Endodermal cell (in vitro differentiated cells): ENCODE measurements around the gene BARHL1. TPM values are rescaled to one million over a fixed set of nuclear protein-coding genes. Genes with fewer than 3 reads are reported as not detected.
A peak's percentile ranks its signal among the peaks of the same experiment; 100 is the strongest.

Experiments
- DNase-seq: peaks from one replicate; pipeline ENCODE4 v3.0.0-alpha.2; 2017
- H3K27ac ChIP-seq: 2 replicates; pipeline ENCODE4 v1.5.1; 2013; ENCODE audit warnings: mild to moderate bottlenecking, low read depth, low read length, moderate library complexity
- H3K27me3 ChIP-seq: 2 replicates; pipeline ENCODE4 v1.6.1; 2013; ENCODE audit warnings: mild to moderate bottlenecking, low read length, moderate library complexity; ENCODE audit not compliant: insufficient read depth, control insufficient read depth, poor library complexity, severe bottlenecking
- H3K36me3 ChIP-seq: 2 replicates; pipeline ENCODE4 v1.7.0; 2013; ENCODE audit warnings: mild to moderate bottlenecking, low read length, moderate library complexity; ENCODE audit not compliant: control insufficient read depth, insufficient read depth
- H3K4me1 ChIP-seq: one replicate; pipeline ENCODE4 v1.7.0; 2013; ENCODE audit warnings: low read length; ENCODE audit not compliant: control insufficient read depth, insufficient read depth
- H3K4me3 ChIP-seq: 2 replicates; pipeline ENCODE4 v1.5.1; 2013; ENCODE audit warnings: mild to moderate bottlenecking, low read length, moderate library complexity
- H3K9ac ChIP-seq: 2 replicates; pipeline ENCODE4 v1.6.1; 2013; ENCODE audit warnings: mild to moderate bottlenecking, low read length, moderate library complexity; ENCODE audit not compliant: poor library complexity, severe bottlenecking; ENCODE audit errors: extremely low read depth
- H3K9me3 ChIP-seq: 2 replicates; pipeline ENCODE4 v1.6.1; 2013; ENCODE audit warnings: mild to moderate bottlenecking, low read length, moderate library complexity; ENCODE audit not compliant: control insufficient read depth
- H3K27ac Mint-ChIP-seq: 2 replicates; pipeline ENCODE4 v1.8.0; 2020; ENCODE audit warnings: mixed read lengths
- H3K27me3 Mint-ChIP-seq: 2 replicates; pipeline ENCODE4 v1.8.0; 2021; ENCODE audit warnings: mild to moderate bottlenecking, mixed read lengths; ENCODE audit not compliant: insufficient read depth
- H3K36me3 Mint-ChIP-seq: 2 replicates; pipeline ENCODE4 v1.8.0; 2020; ENCODE audit warnings: low read depth, mixed read lengths
- H3K4me1 Mint-ChIP-seq: 2 replicates; pipeline ENCODE4 v1.8.0; 2020; ENCODE audit warnings: mixed read lengths
- H3K4me3 Mint-ChIP-seq: 2 replicates; pipeline ENCODE4 v1.8.0; 2020; ENCODE audit warnings: mild to moderate bottlenecking, moderate library complexity, mixed read lengths
- H3K9me3 Mint-ChIP-seq: 2 replicates; pipeline ENCODE4 v1.8.0; 2020; ENCODE audit warnings: mild to moderate bottlenecking, mixed read lengths
- CTCF ChIP-seq: fragments of 200-600 bp; sonication (generic); conservative IDR thresholded peaks from 2 replicates; pipeline ENCODE4 v1.5.0; 2021; ENCODE audit warnings: antibody characterized with exemption, mild to moderate bottlenecking
- WGBS, 2 experiments: methylation state at CpG; one replicate each; pipeline versions ENCODE4 v1.1.5 to v1.1.7; 2013; ENCODE audit warnings: missing lambda C conversion rate in 2 of 2, mixed read lengths in 1 of 2; ENCODE audit not compliant: insufficient coverage in 1 of 2, insufficient read length in 1 of 2; 5-methylcytosine and 5-hydroxymethylcytosine counted together
- total RNA-seq, 2 donors: library from RNA; stranded (reverse); fragmentation: NEBNext Ultra II Directional in 1 of 2; extraction: Animal tissue kit (Norgen Biotek cat#: 25700) in 1 of 2; gene quantifications; 2 replicates in 1 of 2; 3 replicates in 1 of 2; pipeline ENCODE4 v1.2.1, GENCODE V29; 2021

Gene BARHL1
- total RNA-seq, 2 donors from 2014 or later, result not detected

- DNase-seq, result no peak
- H3K36me3 Mint-ChIP-seq, result peaks cover 75% of the 10 kb centered on the region
These were observed 23.0 kb downstream of the BARHL1 start for GRCh38 chr9:132605387-132605786.

GRCh38 chr9:132606066-132606465 lies 23.7 kb downstream of the BARHL1 start:
- Histone ChIP-seq H3K4me1 (no peaks in the 10 kb centered on the region), H3K27me3 (no peaks in the 10 kb centered on the region), H3K36me3 (peaks cover 91% of the 10 kb centered on the region), H3K9ac (no peak overlapping the region), H3K4me3 (no peak overlapping the region), H3K9me3 (no peaks in the 10 kb centered on the region), H3K27ac (no peak overlapping the region)
- WGBS, 2 experiments, result 94 to 96% methylated on average over 6 of the region's 6 CpGs
- TF ChIP-seq CTCF, result no peak
- Mint-ChIP-seq H3K9me3 (no peaks in the 10 kb centered on the region), H3K27ac (no peak overlapping the region), H3K4me1 (peaks cover 3% of the 10 kb centered on the region), H3K27me3 (no peaks in the 10 kb centered on the region), H3K36me3 (peaks cover 75% of the 10 kb centered on the region), H3K4me3 (no peak overlapping the region)
- DNase-seq, result no peak

More at GRCh38 chr9:132605387-132605786, 23.0 kb downstream of the BARHL1 start:
- WGBS, 2 experiments, result 89 to 96% methylated on average over 4 to 6 of the region's 6 CpGs
- Histone ChIP-seq H3K9ac (no peak overlapping the region), H3K27me3 (no peaks in the 10 kb centered on the region), H3K36me3 (peaks cover 91% of the 10 kb centered on the region), H3K4me3 (no peak overlapping the region), H3K4me1 (no peaks in the 10 kb centered on the region), H3K27ac (no peak overlapping the region), H3K9me3 (no peaks in the 10 kb centered on the region)
- Mint-ChIP-seq H3K9me3 (no peaks in the 10 kb centered on the region), H3K4me1 (peaks cover 3% of the 10 kb centered on the region), H3K27ac (peak overlapping the region; percentile 32), H3K4me3 (no peak overlapping the region), H3K27me3 (no peaks in the 10 kb centered on the region)
- no peak for TF ChIP-seq CTCF

- H3K4me1 ChIP-seq, result no peaks in the 10 kb centered on the region
- H3K9ac ChIP-seq, result no peak overlapping the region
- Mint-ChIP-seq H3K27ac (no peak overlapping the region), H3K27me3 (no peaks in the 10 kb centered on the region), H3K4me1 (peaks cover 3% of the 10 kb centered on the region), H3K36me3 (peaks cover 78% of the 10 kb centered on the region), H3K9me3 (no peaks in the 10 kb centered on the region), H3K4me3 (no peak overlapping the region)
- no peaks in the 10 kb centered on the region for H3K9me3 ChIP-seq
- 70 to 78% methylated on average over 8 to 9 of the region's 9 CpGs for WGBS, 2 experiments
- H3K36me3 ChIP-seq, result peaks cover 93% of the 10 kb centered on the region
- H3K4me3 ChIP-seq, result no peak overlapping the region
- H3K27ac ChIP-seq, result no peak overlapping the region
- H3K27me3 ChIP-seq, result no peaks in the 10 kb centered on the region
- DNase-seq, result peak; percentile 70
- peak; percentile 33 for TF ChIP-seq CTCF
These were observed 26.8 kb downstream of the BARHL1 start for GRCh38 chr9:132609184-132609583.
